ENCODE measurements around the gene ANXA2.

- no peak for TF ChIP-seq CTCF (conservative IDR thresholded peaks at IDR 0.05; ENCODE audit: low read depth, low read length)
- no peak for TF ChIP-seq EZH2 (IDR thresholded peaks at IDR 0.05; ENCODE audit: borderline replicate concordance, low read depth, low read length, poor library complexity, severe bottlenecking)
Measured at GRCh38 chr15:60344461-60344860, 53.3 kb downstream of the ANXA2 start.

Measured in A673 (cell line).